Measurements from ENCODE around the gene PCED1B. TPM values are rescaled to one million over a fixed set of nuclear protein-coding genes. Genes with fewer than 3 reads are reported as not detected.

PCED1B gene
- total RNA-seq, 2 donors from 2014 or later = 2.5 to 7.0 TPM

GRCh38 chr12:47242426-47242825 lies 163.0 kb downstream of the PCED1B start:
- Mint-ChIP-seq H3K4me1 (peaks cover 12% of the 10 kb centered on the region), H3K27ac (no peak overlapping the region), H3K9me3 (no peaks in the 10 kb centered on the region), H3K4me3 (no peak overlapping the region), H3K27me3 (ENCODE audit: insufficient read depth) (no peaks in the 10 kb centered on the region), H3K36me3 (ENCODE audit: low read depth) (no peaks in the 10 kb centered on the region)
- Histone ChIP-seq H3K9me3 (ENCODE audit: control insufficient read depth, low read length) (no peaks in the 10 kb centered on the region), H3K36me3 (ENCODE audit: control insufficient read depth, insufficient read depth, low read length) (no peaks in the 10 kb centered on the region), H3K27me3 (ENCODE audit: control insufficient read depth, insufficient read depth, low read length, poor library complexity, severe bottlenecking) (no peaks in the 10 kb centered on the region), H3K4me3 (ENCODE audit: low read length) (no peak overlapping the region), H3K9ac (ENCODE audit: extremely low read depth, low read length, poor library complexity, severe bottlenecking) (no peak overlapping the region), H3K27ac (ENCODE audit: low read depth, low read length) (no peak overlapping the region), H3K4me1 (ENCODE audit: control insufficient read depth, insufficient read depth, low read length) (peaks cover 4% of the 10 kb centered on the region)
- no peak for TF ChIP-seq CTCF (conservative IDR thresholded peaks at IDR 0.05)
- DNase-seq = no peak
- 79 to 100% methylated on average over 2 of the region's 2 CpGs for WGBS, 2 experiments (ENCODE audit: insufficient coverage in 1 of 2, insufficient read length in 1 of 2)

- Histone ChIP-seq H3K36me3 (ENCODE audit: control insufficient read depth, insufficient read depth, low read length) (no peaks in the 10 kb centered on the region), H3K27me3 (ENCODE audit: control insufficient read depth, insufficient read depth, low read length, poor library complexity, severe bottlenecking) (no peaks in the 10 kb centered on the region), H3K4me3 (ENCODE audit: low read length) (no peak overlapping the region), H3K4me1 (ENCODE audit: control insufficient read depth, insufficient read depth, low read length) (peaks cover 6% of the 10 kb centered on the region), H3K9ac (ENCODE audit: extremely low read depth, low read length, poor library complexity, severe bottlenecking) (no peak overlapping the region), H3K9me3 (ENCODE audit: control insufficient read depth, low read length) (no peaks in the 10 kb centered on the region), H3K27ac (ENCODE audit: low read depth, low read length) (no peak overlapping the region)
- DNase-seq = no peak
- Mint-ChIP-seq H3K36me3 (ENCODE audit: low read depth) (no peaks in the 10 kb centered on the region), H3K4me1 (peaks cover 9% of the 10 kb centered on the region), H3K4me3 (no peak overlapping the region), H3K9me3 (peaks cover 3% of the 10 kb centered on the region), H3K27me3 (ENCODE audit: insufficient read depth) (no peaks in the 10 kb centered on the region), H3K27ac (no peak overlapping the region)
- 94 to 100% methylated on average over 2 of the region's 2 CpGs for WGBS, 2 experiments (ENCODE audit: insufficient coverage in 1 of 2, insufficient read length in 1 of 2)
- TF ChIP-seq CTCF (conservative IDR thresholded peaks at IDR 0.05) = no peak
Observed at GRCh38 chr12:47244835-47245234, 165.4 kb downstream of the PCED1B start.

- Mint-ChIP-seq H3K4me3 (no peak overlapping the region), H3K4me1 (peaks cover 16% of the 10 kb centered on the region), H3K9me3 (peaks cover 10% of the 10 kb centered on the region), H3K27ac (no peak overlapping the region), H3K27me3 (ENCODE audit: insufficient read depth) (no peaks in the 10 kb centered on the region), H3K36me3 (ENCODE audit: low read depth) (no peaks in the 10 kb centered on the region)
- Histone ChIP-seq H3K9ac (ENCODE audit: extremely low read depth, low read length, poor library complexity, severe bottlenecking) (no peak overlapping the region), H3K4me3 (ENCODE audit: low read length) (no peak overlapping the region), H3K27me3 (ENCODE audit: control insufficient read depth, insufficient read depth, low read length, poor library complexity, severe bottlenecking) (no peaks in the 10 kb centered on the region), H3K36me3 (ENCODE audit: control insufficient read depth, insufficient read depth, low read length) (no peaks in the 10 kb centered on the region), H3K4me1 (ENCODE audit: control insufficient read depth, insufficient read depth, low read length) (peaks cover 7% of the 10 kb centered on the region), H3K27ac (ENCODE audit: low read depth, low read length) (no peak overlapping the region), H3K9me3 (ENCODE audit: control insufficient read depth, low read length) (no peaks in the 10 kb centered on the region)
- TF ChIP-seq CTCF (conservative IDR thresholded peaks at IDR 0.05) = no peak
- no peak for DNase-seq
- WGBS, 2 experiments (ENCODE audit: insufficient coverage in 1 of 2, insufficient read length in 1 of 2) = 86% methylated on average over 2 of the region's 2 CpGs; no CpG with 5 or more reads in 1 of the 2 experiments
Observed at GRCh38 chr12:47245623-47246022, 166.2 kb downstream of the PCED1B start.

Data from endodermal cell (in vitro differentiated cells).